SIG-M5 treated with dmso at 0.1 percent for 504 hours (cell line): ENCODE results near the gene SORCS1.
"Not testable (repeated sequence)": the region's sequence is repeated elsewhere in the genome, so short reads cannot be mapped to it uniquely, and the experiment has no call there.

Experiments
- DNase-seq: peaks from one replicate; lab custom pipeline; 2025; ENCODE audit not compliant: unreplicated experiment; lab: John Stamatoyannopoulos, UW

The SORCS1 gene

DNA sequence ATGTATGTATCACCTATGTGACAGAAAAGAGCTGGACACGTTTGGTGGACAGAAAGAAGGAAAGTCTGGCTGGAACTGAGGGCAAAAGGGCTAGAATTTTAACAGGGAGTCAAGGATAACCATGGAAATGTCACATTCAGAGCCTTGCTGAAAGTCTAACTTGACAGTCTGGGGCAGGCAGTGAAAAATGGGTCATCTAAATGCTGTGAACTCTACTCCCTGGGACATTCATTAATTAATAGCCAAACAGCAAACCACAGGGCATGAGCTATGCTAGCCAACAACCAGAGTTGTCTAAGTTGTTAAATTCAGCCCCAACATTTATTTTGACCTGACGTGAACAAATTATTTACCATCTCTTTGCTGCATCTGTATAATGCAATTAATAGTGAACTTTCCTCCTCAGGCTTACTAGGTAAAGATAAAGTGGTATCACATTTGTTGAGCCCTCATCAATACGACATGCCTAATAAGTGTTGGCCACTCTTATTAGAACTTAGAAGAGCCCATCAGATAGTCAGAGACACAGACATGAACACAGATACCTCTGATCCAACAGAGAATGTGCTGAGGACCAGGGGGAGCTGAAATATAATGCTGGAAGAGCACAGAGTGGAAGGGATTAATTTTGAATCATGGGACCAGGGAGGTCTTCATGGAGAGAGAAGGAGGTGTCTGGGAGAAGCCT, 109.9 kb downstream of the SORCS1 start:
- DNase-seq = no peak

DNA sequence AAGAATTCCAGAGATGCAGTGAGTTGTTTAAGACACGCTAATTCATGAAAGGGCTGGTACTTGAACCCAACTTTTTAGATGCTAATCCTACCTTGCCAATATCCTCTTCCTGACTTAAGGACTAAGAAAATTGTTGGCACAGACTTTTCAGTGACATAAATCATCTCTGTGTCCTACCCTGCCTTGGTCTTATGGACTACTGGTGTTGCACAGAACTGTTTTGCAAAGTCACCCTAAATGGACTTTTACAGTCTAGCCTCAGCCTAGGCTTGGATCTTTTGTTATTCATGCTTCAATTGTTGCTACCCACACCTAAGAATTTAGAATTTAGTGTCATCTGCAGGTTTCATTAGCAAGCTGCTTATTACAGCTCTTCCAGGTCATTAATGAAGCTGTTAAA, 112.7 kb downstream of the SORCS1 start:
- no peak for DNase-seq

DNA sequence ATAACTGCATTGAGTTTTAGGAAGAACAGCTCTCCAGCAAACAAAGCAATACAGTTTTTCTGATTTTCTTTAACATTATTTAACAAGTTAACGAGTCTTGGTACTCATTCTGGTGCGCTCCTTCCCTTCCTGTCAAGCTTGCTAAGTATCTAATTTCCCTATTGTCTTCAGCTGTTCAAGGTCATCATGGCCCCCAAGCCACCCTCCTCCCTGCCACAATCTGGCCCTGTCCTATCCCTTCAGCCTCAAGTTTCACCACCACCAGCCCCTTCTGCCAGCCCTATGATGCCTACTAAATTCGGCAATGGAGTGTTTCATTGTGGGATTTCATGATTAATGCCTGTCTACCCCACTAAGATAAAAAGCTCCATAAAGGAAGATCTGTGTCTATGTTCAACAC, 121.0 kb downstream of the SORCS1 start:
- no peak for DNase-seq

DNA sequence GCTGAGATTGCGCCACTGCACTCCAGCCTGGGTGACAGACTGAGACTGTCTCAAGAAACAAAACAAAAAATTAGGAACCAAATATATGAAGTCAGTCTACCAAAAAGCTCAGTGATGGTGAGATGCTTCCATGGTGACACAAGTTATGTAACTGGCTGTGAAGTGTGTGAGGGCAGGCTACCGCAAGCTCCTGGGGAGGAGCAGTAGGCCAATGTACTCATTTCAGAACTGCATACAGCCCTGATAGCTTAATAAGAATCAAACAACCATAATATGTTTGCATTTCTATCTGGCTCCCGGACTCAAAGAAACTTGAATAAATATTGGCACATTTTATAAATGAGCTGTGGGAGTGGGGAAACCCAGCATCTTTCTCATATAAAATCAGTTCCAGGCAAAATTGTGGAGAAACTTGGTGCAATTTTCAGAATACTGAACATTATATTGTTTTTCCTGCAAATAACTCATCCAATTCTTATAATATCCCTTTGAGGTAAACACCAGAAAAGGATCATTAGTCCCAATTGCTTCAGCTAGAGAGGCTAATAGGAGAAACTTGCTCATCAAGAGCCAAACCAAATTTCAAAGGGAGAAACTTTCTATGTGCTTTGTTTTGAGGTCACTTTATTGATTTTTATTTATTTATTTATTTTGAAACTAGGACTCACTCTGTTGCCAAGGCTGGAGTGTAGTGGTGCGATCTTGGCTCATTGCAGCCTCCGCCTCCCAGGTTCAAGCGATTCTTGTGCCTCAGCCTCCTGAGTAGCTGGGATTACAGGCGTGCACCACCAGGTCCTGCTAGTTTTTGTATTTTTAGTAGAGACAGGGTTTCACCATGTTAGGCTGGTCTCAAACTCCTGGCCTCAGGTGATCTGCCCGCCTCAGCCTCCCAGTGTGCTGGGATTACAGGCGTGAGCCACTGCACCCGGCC, 127.0 kb downstream of the SORCS1 start:
- DNase-seq = no peak

DNA sequence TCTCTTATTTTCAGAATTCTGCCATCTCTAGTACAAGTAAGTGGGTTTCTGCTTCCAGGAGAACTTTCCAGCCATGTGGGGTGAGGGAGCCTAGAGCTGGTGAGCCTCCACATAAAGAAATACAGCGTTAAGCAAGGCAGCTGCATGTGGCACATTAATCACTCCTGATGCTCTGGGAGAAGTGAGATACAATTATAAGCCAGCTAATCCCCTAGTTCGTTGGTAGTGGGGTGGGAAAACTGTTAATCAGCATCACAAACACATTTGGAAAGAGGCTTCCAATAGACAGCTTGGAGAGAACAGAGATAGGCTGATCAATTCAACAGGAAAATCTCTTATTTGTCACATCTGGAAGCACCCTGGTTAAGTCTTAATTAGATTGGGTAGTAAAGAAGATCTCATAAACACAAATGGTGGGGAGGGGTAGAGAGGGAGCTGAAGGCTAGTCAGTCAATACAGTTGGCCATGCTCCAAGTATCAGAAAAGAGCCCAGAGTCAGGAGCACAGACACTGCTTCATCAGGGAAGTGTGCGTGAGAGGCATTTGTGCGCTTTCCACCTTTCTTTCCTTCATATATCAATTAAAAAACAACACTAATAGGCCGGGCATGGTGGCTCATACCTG, 130.6 kb downstream of the SORCS1 start:
- no peak for DNase-seq

DNA sequence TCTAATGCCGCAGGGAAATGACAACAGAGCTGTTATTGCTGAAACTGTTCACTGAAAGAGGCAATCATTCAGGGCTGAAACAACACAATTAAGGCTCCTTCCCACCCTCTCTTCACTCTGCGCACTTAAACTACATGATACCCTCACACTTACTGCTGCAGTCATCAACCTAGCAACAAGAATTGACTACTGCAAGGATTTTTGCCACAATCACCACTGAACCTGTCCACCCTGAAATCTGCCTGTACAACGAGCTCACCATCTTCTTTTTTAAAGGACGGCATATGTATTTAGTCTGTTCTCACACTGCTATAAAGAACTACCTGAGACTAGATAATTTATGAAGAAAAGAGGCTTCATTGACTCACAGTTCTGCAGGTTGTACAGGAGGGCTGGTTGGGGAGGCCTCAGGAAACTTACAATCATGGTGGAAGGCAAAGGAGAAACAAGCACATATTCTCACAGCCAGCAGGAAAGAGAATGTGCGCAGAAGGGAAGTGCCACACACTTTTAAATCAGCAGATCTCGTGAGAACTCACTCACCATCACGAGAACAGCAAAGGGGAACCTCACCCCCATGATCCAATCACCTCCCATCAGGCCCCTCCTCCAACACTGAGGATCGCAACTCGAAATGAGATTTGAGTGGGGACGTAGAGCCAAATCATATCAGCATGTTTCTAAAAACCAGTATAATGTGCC, 131.7 kb downstream of the SORCS1 start:
- no peak for DNase-seq

DNA sequence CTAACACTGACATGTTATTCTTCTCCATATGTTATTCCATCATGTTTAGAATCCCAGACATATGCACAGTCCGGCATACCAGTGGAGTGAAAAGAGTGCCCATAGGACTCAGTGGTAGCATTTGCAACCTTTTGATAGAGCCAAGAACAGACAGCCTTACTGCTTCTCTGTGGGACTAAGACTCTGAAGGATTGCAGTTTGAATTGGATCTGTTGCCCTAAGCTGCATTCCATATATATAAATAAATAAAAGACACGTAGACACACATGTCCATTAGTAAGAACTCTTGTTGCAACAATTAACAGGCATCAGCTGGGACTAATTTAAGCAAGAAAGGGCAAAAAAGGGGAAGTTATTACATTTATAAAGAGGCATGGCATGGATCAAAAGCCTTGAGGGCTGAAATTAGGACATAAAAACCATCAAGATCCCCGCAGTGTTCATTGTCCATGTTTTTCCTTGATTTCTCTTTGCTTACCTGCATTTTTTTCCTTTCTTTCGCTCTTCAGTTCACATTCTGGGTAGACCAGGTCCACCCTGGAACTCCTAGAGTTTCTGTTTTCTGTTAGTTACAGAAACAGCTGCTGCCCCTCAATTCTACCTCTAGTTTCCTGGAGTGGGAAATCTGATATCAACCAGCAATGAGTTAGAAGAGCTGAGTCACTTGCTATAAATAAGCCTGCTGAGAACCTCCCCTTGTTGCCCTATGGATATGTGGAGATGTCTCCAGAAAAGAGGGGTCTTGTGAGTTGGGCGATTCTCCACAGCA, 132.4 kb downstream of the SORCS1 start:
- DNase-seq = no peak

DNA sequence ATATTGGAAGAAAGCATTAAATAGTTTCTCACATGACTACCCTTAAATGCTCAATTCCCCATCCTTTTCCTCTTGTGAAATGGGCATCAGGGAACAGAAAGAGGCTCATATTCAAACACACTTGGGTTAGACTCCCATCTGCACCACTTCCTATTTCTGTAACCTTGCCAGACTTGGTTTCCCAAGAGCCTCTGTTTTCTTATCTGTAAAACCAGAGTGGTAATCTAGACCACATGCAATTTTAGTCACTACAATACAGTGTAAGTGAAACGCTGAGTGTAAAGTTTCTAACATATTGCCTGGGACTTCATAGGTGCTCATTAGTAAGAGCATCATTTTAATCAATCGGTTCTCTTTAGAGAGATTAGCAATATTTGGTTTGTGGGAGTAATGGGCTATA, 136.3 kb downstream of the SORCS1 start:
- no peak for DNase-seq

DNA sequence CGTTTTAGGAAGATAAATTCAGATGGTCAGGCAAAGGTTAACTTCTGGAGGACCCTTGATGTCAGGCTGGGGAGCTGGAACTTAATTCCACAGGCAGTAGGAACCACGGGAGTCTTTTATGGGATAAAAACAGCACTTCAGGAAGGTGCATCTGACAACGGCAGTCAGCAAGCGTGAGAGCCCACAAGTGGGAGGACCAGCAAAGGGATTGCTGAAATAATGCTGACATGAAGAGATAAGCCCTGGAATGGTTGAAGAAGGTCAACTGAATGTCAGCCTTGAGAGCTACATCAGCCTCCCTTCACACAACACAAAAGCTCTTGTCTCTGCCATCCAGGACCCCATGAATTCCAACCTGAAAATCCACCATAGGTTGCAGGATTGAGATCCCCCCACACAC, 138.8 kb downstream of the SORCS1 start:
- no peak for DNase-seq

DNA sequence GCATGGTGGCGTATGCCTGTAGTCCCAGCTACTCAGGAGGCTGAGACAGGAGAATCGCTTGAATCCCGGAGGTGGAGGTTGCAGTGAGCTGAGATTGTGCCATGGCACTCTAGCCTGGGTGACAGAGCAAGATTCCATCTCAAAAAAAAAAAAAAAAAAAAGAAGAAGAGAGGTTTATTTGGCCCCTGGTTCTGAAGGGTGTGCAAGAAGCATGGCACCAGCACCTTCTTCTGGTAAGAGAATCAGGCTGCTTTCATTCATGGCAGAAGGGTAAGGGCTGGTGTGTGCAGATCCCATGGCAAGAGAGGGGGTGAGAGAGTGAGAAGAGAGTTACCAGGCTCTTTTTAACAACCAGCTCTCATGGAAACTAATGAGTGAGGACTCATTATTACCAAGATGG, 140.5 kb downstream of the SORCS1 start:
- not testable (repeated sequence) for DNase-seq

DNA sequence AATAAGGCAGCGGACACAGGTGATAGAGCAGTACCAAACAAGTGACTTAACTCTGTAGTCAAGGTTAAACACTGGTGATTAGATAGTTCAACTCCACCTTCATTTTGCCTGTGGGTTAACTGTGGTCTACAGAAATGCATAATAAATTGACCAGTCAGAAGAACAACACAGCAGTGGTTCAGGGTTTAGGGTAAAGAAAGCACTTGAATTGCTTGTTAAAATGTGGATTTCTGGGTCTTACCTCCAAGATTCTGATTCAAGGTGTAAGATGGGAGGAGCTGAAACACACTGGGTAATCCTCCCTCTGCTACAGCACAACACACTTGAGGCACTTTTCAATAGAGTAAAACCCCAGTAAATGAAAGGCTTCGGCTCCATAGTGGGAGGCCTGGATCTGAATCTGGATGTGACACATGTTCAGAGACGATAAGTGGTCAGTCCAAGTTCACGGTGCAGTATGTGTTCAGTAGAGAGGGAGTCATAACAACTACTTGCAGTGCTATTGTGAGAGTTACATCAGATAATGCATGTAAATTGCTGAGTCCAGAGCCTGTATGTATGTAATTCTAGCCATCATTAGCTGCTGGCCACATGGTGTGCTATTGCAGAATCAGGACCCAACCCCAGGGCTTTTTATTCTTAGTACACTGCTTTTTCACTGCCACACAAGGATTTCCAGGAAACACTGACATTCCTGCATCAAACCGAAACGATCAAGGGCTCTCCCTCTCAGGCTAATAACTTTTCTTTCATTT, 141.7 kb downstream of the SORCS1 start:
- no peak for DNase-seq

DNA sequence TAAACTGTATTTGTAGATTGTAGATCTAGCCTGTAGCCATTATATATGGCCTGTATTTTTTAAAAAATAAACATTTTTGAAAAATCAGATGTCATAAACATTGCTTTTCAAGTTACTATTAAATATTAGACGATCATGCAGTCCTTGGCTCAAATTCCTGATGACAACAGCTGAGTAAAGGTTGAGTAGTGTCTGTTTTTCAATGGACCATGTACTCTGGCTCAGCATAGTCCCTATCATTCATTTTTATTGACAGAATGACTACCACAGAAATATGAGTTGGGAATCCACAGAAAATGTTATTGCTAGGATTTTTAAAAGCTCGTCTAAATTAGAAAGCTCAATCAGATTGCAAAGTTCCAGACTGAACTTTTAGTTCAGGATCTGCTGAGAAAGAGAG, 145.4 kb downstream of the SORCS1 start:
- no peak for DNase-seq

DNA sequence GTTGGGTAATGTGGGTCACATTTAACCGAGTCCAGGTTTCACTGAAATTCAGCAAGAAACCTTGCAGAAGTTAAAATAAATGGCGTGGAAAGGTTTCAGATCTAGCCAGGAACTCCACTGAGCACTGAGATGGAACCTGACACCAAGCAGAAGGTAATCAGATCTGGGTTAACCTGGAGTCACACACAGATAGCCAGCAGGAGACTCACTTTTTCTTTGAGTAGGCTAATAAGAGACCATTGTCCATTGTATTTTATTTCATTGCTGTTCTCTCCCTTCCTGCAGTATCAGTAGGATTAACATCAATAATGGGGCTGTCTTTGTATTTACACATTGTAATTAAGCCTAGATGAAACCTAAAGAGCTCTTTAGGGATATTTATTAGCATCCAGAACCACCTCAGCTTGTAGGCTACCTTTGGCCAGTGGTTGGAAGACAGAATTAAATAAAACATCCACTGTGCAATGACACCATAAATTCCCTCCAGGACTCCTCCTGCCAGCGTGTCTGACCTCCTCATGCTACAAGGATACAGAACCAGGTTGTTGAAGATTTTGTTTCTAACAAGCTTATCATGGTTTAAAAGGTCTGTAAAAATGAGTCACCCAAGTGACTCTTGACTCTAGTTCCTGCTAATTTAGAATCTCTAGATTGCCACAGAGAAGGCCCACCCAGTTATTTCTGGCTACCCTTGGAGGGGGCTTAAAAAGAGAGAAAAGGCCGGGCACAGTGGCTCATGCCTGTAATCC, 151.1 kb downstream of the SORCS1 start:
- DNase-seq = no peak

DNA sequence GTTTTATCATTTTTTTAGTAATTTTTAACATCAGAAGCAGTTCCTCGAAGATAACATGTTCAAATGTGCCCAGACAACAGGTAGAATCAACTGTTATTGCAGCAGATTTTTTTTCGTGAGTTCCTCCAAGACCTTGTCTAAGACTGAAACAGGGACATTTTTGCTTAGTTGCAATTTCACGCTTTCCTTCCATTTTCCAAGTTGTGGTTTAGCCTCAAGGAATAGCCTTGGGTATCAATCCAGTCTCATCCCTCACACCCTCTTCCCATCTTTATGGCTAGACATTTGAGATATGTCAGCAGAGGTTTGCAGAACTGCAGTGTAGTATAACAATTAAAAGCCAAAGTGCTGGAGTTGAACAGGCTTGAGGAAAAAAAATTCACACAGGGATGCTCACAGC, 152.5 kb downstream of the SORCS1 start:
- DNase-seq = no peak

DNA sequence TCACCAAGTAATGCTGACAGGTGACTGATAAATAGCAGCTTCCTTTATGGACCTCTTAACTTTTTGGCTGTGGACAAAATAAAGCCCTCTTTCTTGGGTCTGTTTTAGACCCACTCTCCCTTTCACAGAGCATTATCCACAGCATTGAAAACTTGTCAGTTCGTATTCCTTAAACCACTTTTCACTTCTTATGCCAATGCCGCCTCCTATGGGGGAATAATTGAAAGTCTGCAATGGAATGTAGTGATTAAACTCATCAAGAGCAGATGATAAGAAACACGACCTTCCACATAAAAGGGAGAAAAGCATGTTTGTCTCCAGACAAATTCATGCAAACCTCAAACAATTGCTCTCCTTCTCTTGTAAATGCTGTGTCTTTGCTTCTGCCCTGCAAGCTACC, 153.4 kb downstream of the SORCS1 start:
- no peak for DNase-seq

DNA sequence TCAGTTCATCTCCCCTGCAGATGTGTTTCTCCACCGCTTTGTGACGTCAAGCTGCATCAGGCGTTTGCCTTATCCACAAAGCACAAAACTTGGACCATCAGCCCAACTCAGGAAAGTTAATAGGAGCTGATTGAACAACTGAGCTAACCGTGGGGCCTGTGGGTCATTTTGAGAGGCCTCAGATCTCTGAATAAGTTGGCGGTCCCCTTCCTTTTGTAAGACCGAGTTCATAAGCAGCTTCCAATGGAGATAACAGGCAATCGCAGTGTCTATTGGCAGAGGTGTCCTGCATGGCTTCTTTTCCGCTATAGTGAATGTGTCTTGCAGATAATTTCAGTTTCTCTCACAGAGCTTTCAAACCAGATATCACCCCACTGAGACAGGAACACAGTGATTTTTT, 154.0 kb downstream of the SORCS1 start:
- no peak for DNase-seq

DNA sequence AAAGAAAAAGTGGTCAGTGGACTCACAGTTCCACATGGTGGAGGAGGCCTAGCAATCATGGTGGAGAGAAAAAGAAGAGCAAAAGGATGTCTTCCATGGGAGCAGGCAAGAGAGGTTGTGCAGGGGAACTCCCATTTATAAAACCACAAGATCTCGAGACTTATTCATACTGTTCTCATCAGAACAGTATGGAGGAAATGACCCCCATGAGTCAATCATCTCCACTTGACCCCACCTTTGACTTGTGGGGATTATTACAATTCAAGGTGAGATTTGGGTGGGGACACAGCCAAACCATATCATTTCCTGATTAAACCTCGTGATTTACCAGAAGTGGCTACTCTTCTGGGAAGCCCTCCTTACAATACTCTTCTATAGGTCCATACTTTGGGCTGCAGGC, 160.1 kb downstream of the SORCS1 start:
- DNase-seq = no peak

DNA sequence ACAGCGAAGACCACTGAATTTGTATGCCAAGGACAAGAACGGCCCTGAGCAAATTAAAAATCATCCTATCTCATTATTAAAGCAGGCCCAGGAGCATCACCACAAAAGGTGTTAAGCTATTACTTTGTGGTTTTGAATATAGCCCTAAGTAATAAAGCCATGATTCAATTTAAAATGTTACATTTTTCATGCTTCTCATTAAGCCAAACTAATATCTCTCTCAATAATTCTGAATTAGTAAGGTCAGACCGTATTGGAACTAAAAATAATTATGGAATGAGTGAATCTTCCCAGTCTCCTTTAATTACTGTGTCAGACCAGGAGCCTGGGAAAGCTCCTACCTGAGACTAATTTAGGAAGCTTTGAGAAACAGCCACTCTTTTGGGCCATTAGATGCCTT, 162.4 kb downstream of the SORCS1 start:
- DNase-seq = no peak

DNA sequence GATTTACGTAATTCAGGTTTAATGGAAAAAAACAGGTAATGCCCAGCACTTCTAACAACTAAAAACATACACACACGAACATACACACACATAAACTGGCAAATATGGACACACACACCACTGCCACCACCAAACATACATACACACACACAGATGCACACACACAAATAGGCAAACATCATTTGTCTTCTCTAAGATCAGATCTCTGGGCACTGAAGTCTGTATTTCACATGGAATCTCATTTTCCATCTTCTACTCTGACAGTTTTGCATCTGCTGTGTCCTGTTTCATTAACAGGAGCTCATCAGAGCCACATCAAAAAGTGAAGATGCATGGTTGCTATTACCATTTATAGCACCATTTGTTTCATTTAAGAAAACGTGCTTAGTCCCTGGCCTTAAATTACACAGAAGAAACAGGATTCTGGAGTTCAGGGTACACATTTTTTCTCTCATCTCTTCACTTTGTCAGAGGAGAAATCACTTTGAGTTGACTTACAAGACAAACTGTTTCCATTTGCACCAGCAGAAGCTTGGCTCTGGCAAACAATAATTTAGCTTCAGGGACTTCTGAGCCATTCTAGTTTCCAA, 165.3 kb downstream of the SORCS1 start:
- no peak for DNase-seq
